HCT116 (cell line): ENCODE data around the gene H2AZ1. TPM values are rescaled to one million over a fixed set of nuclear protein-coding genes. Genes with fewer than 3 reads are reported as not detected.

ENCODE experiments used
- ATAC-seq: fragments of 200-7000 bp; cut with Tn5 transposase; 2 replicates; pipeline ENCODE4 v1.9.1; 2020; ENCODE audit warnings: mild to moderate bottlenecking, moderate library complexity
- BruUV-seq: library from RNA; stranded (reverse); fragments of 400-500 nt; replicated peaks from 2 replicates; lab custom pipeline; 2021; lab: Mats Ljungman, UMichigan
- CTCF ChIA-PET: fragments of 300-600 bp; sonication (Branson Sonifier 250); formaldehyde crosslinking; loops from one replicate; lab custom pipeline; 2021; ENCODE audit warnings: antibody characterized with exemption; lab: Charles Lee
- POLR2A ChIA-PET: fragments of 300-600, 350-600 bp; sonication (Branson Sonifier 250); formaldehyde crosslinking; loops from one replicate; lab custom pipeline; 2021; ENCODE audit warnings: antibody characterized with exemption; lab: Charles Lee
- RAD21 ChIA-PET, 2 experiments: fragments of 300-600 bp; sonication (Branson Sonifier 250); formaldehyde crosslinking; loops; one replicate each; lab custom pipeline; 2023; ENCODE audit warnings: low total read pairs in 2 of 2; ENCODE audit not compliant: uncharacterized antibody in 2 of 2, unreplicated experiment in 2 of 2, low non-redundant PET in 1 of 2; lab: Charles Lee
- DNase-seq: peaks from one replicate; pipeline ENCODE4 v3.0.0-alpha.2; 2010; ENCODE audit warnings: low read depth, low spot score
- H2AFZ ChIP-seq: fragments of 200-600 bp; shearing (Covaris generic), sonication (generic); 2 replicates; pipeline ENCODE4 v1.6.1; 2017; ENCODE audit warnings: low read depth, mixed run types, mixed read lengths, antibody characterized with exemption, low read length; ENCODE audit not compliant: poor library complexity, severe bottlenecking
- H3K27ac ChIP-seq: 2 replicates; pipeline ENCODE4 v1.5.1; 2012; ENCODE audit warnings: low read depth, low read length
- H3K27me3 ChIP-seq: fragments of 200-600 bp; sonication (generic); 2 replicates; pipeline ENCODE4 v1.6.1; 2016; ENCODE audit warnings: mixed run types, low read length, mixed read lengths; ENCODE audit not compliant: insufficient read depth
- H3K36me3 ChIP-seq, 2 experiments: fragments of 200-500 bp in 1 of 2; fragments of 200-600 bp in 1 of 2; sonication (Bioruptor generic) in 1 of 2; sonication (generic) in 1 of 2; 2 replicates each; pipeline versions ENCODE4 v1.5.1 to v1.6.1; 2014 to 2016; ENCODE audit warnings: low read length in 2 of 2, inconsistent platforms in 1 of 2, mixed read lengths in 1 of 2, mixed run types in 1 of 2; ENCODE audit not compliant: insufficient read depth in 2 of 2, control insufficient read depth in 1 of 2
- H3K4me1 ChIP-seq, 2 experiments: fragments of 200-600 bp in 1 of 2; sonication (generic) in 1 of 2; 2 replicates each; pipeline versions ENCODE4 v1.5.1 to v1.6.1; 2012 to 2017; ENCODE audit warnings: low read length in 2 of 2, inconsistent platforms in 1 of 2, mild to moderate bottlenecking in 1 of 2, mixed read lengths in 1 of 2, mixed run types in 1 of 2, moderate library complexity in 1 of 2; ENCODE audit not compliant: insufficient read depth in 2 of 2, control insufficient read depth in 1 of 2
- H3K4me2 ChIP-seq: fragments of 200-600 bp; sonication (generic); 2 replicates; pipeline ENCODE4 v1.6.1; 2017; ENCODE audit warnings: mixed run types, low read length, mixed read lengths
- H3K4me3 ChIP-seq, 2 experiments: fragments of 200-600 bp in 1 of 2; sonication (generic) in 1 of 2; replicated peaks in 1 of 2; 2 replicates each; pipeline ENCODE4 v1.5.1; 2011 to 2016; ENCODE audit warnings: low read length in 2 of 2, control low read depth in 1 of 2, low read depth in 1 of 2, mild to moderate bottlenecking in 1 of 2, mixed read lengths in 1 of 2, mixed run types in 1 of 2
- H3K79me2 ChIP-seq: fragments of 200-600 bp; sonication (generic); 2 replicates; pipeline ENCODE4 v1.6.1; 2017; ENCODE audit warnings: mild to moderate bottlenecking, mixed run types, low read length, moderate library complexity, mixed read lengths; ENCODE audit not compliant: insufficient read depth
- H3K9ac ChIP-seq: fragments of 200-600 bp; sonication (generic); 2 replicates; pipeline ENCODE4 v1.6.1; 2016; ENCODE audit warnings: low read length, mixed read lengths
- H3K9me2 ChIP-seq: fragments of 200-600 bp; sonication (generic), shearing (Covaris generic); 2 replicates; pipeline ENCODE4 v1.6.1; 2017; ENCODE audit warnings: mixed run types, mild to moderate bottlenecking, moderate library complexity; ENCODE audit not compliant: insufficient read depth
- H3K9me3 ChIP-seq, 2 experiments: fragments of 200-500 bp in 1 of 2; fragments of 200-600 bp in 1 of 2; sonication (Bioruptor generic) in 1 of 2; sonication (generic) in 1 of 2; 2 replicates each; pipeline ENCODE4 v1.6.1; 2014 to 2017; ENCODE audit warnings: low read length in 2 of 2, mixed read lengths in 2 of 2, inconsistent platforms in 1 of 2, low read depth in 1 of 2, mild to moderate bottlenecking in 1 of 2, mixed run types in 1 of 2, moderate library complexity in 1 of 2; ENCODE audit not compliant: control insufficient read depth in 1 of 2, insufficient read depth in 1 of 2
- H4K20me1 ChIP-seq: fragments of 200-600 bp; sonication (generic), shearing (Covaris generic); 2 replicates; pipeline ENCODE4 v1.6.1; 2017; ENCODE audit warnings: mixed run types, mild to moderate bottlenecking, moderate library complexity; ENCODE audit not compliant: insufficient read depth
- CBX3 ChIP-seq: IDR thresholded peaks from 2 replicates; pipeline ENCODE4 v1.6.1; 2012; ENCODE audit warnings: low read depth
- ELF1 ChIP-seq: IDR thresholded peaks from 2 replicates; pipeline ENCODE4 v1.6.1; 2012; ENCODE audit warnings: low read depth, borderline replicate concordance
- EZH2phosphoT487 ChIP-seq: fragments of 200-600 bp; IDR thresholded peaks from 2 replicates; pipeline ENCODE4 v1.6.1; 2018; ENCODE audit warnings: antibody characterized with exemption, borderline replicate concordance
- FOSL1 ChIP-seq: IDR thresholded peaks from 2 replicates; pipeline ENCODE4 v1.6.1; 2012; ENCODE audit warnings: low read depth
- JUND ChIP-seq: IDR thresholded peaks from 2 replicates; pipeline ENCODE4 v1.6.1; 2012
- SIN3A ChIP-seq: IDR thresholded peaks from 2 replicates; pipeline ENCODE4 v1.6.1; 2012; ENCODE audit warnings: low read depth
- SP1 ChIP-seq: IDR thresholded peaks from 2 replicates; pipeline ENCODE4 v1.6.1; 2012; ENCODE audit warnings: low read depth
- SRF ChIP-seq: IDR thresholded peaks from 2 replicates; pipeline ENCODE4 v1.6.1; 2012; ENCODE audit warnings: low read depth
- YY1 ChIP-seq: IDR thresholded peaks from 2 replicates; pipeline ENCODE4 v1.6.1; 2011; ENCODE audit warnings: low read length, low read depth, moderate library complexity, mild to moderate bottlenecking; ENCODE audit not compliant: insufficient replicate concordance; ENCODE audit errors: extremely low read depth
- ZFX ChIP-seq: fragments of 450-650 bp; IDR thresholded peaks from 2 replicates; pipeline ENCODE4 v1.6.1; 2017
- intact Hi-C: fragments of 100-400 bp; cut with micrococcal nuclease; formaldehyde crosslinking; loops from 2 replicates; pipeline ENCODE4 v1.10.0; 2022
- total RNA-seq: library from RNA; stranded (reverse); gene quantifications from one replicate; pipeline ENCODE4 v1.2.1, GENCODE V29; 2021; ENCODE audit not compliant: unreplicated experiment
- TF ChIP-seq, protein P1 (sequence below): IDR thresholded peaks from 2 replicates; pipeline ENCODE4 v1.6.1; 2012
- TF ChIP-seq, protein P2 (sequence below): IDR thresholded peaks from 2 replicates; pipeline ENCODE4 v1.6.1; 2012
- TF ChIP-seq, protein P3 (sequence below): IDR thresholded peaks from 2 replicates; pipeline ENCODE4 v1.6.1; 2012; ENCODE audit warnings: low read depth
- TF ChIP-seq, protein P4 (sequence below), 3 experiments: fragments of 200-600 bp in 1 of 3; sonication (generic) in 1 of 3; IDR thresholded peaks in 2 of 3; conservative IDR thresholded peaks in 1 of 3; 2 replicates each; pipeline ENCODE4 v1.5.1; 2012 to 2017; ENCODE audit warnings: low read depth in 2 of 3, low read length in 2 of 3, antibody characterized with exemption in 1 of 3, borderline replicate concordance in 1 of 3, control low read depth in 1 of 3, mild to moderate bottlenecking in 1 of 3, mixed read lengths in 1 of 3, mixed run types in 1 of 3, moderate library complexity in 1 of 3; ENCODE audit not compliant: insufficient read depth in 1 of 3

The H2AZ1 gene
- total RNA-seq, 1 experiment from 2014 or later = 839 TPM

DNA sequence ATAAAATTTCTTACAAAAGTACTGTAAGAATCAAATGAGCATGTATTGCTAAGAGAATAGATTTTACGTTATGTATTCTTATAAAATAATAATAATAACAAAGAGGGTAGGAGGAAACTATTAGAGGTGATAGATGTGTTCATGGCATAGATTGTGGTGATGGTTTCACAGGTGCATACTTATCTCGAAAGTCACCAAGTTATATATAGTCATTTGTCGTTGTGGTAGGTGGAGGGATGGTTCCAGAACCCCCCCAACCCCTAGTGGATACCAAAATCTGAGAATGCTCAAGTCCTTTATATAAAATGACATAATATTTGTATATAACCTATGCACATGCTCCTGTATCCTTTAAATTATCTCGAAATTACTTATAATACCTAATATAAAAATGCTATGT lies 36.7 kb upstream of the H2AZ1 start:
- no TSS peak for BruUV-seq
- H2AFZ ChIP-seq = no peak overlapping the region
- TF ChIP-seq SP1 = no peak
- TF ChIP-seq, protein P1, sequence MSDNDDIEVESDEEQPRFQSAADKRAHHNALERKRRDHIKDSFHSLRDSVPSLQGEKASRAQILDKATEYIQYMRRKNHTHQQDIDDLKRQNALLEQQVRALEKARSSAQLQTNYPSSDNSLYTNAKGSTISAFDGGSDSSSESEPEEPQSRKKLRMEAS = no peak
- TF ChIP-seq SRF = no peak
- TF ChIP-seq, protein P2, sequence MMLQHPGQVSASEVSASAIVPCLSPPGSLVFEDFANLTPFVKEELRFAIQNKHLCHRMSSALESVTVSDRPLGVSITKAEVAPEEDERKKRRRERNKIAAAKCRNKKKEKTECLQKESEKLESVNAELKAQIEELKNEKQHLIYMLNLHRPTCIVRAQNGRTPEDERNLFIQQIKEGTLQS = no peak
- no peak for TF ChIP-seq ELF1
- no peak for TF ChIP-seq SIN3A
- no peak for TF ChIP-seq FOSL1
- no peak for TF ChIP-seq ZFX
- TF ChIP-seq JUND = no peak
- TF ChIP-seq CBX3 = no peak
- no peak for TF ChIP-seq EZH2phosphoT487
- TF ChIP-seq, protein P3, sequence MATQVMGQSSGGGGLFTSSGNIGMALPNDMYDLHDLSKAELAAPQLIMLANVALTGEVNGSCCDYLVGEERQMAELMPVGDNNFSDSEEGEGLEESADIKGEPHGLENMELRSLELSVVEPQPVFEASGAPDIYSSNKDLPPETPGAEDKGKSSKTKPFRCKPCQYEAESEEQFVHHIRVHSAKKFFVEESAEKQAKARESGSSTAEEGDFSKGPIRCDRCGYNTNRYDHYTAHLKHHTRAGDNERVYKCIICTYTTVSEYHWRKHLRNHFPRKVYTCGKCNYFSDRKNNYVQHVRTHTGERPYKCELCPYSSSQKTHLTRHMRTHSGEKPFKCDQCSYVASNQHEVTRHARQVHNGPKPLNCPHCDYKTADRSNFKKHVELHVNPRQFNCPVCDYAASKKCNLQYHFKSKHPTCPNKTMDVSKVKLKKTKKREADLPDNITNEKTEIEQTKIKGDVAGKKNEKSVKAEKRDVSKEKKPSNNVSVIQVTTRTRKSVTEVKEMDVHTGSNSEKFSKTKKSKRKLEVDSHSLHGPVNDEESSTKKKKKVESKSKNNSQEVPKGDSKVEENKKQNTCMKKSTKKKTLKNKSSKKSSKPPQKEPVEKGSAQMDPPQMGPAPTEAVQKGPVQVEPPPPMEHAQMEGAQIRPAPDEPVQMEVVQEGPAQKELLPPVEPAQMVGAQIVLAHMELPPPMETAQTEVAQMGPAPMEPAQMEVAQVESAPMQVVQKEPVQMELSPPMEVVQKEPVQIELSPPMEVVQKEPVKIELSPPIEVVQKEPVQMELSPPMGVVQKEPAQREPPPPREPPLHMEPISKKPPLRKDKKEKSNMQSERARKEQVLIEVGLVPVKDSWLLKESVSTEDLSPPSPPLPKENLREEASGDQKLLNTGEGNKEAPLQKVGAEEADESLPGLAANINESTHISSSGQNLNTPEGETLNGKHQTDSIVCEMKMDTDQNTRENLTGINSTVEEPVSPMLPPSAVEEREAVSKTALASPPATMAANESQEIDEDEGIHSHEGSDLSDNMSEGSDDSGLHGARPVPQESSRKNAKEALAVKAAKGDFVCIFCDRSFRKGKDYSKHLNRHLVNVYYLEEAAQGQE = no peak
- TF ChIP-seq YY1 = no peak
- TF ChIP-seq, protein P4, sequence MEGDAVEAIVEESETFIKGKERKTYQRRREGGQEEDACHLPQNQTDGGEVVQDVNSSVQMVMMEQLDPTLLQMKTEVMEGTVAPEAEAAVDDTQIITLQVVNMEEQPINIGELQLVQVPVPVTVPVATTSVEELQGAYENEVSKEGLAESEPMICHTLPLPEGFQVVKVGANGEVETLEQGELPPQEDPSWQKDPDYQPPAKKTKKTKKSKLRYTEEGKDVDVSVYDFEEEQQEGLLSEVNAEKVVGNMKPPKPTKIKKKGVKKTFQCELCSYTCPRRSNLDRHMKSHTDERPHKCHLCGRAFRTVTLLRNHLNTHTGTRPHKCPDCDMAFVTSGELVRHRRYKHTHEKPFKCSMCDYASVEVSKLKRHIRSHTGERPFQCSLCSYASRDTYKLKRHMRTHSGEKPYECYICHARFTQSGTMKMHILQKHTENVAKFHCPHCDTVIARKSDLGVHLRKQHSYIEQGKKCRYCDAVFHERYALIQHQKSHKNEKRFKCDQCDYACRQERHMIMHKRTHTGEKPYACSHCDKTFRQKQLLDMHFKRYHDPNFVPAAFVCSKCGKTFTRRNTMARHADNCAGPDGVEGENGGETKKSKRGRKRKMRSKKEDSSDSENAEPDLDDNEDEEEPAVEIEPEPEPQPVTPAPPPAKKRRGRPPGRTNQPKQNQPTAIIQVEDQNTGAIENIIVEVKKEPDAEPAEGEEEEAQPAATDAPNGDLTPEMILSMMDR (IDR thresholded peaks at IDR 0.05 in 2 of 3, conservative IDR thresholded peaks at IDR 0.05 in 1 of 3; ENCODE audit: borderline replicate concordance in 1 of 3, insufficient read depth in 1 of 3, low read depth in 2 of 3, low read length in 2 of 3) = no peak
- TF ChIP-seq, all 23 proteins: peak for 0
- no peak overlapping the region for H3K9ac ChIP-seq
- no peaks in the 10 kb centered on the region for H3K4me1 ChIP-seq
- intact Hi-C loops = no loop called here
- H3K27me3 ChIP-seq = no peaks in the 10 kb centered on the region
- H3K36me3 ChIP-seq = no peaks in the 10 kb centered on the region
- no peaks in the 10 kb centered on the region for H4K20me1 ChIP-seq
- H3K4me2 ChIP-seq = no peak overlapping the region
- H3K9me3 ChIP-seq = no peaks in the 10 kb centered on the region
- H3K9me2 ChIP-seq = no peaks in the 10 kb centered on the region
- CTCF ChIA-PET = no interaction called here
- no peak overlapping the region for H3K27ac ChIP-seq
- H3K79me2 ChIP-seq = no peaks in the 10 kb centered on the region
- RAD21 ChIA-PET = no interaction called here
- DNase-seq = no peak
- no peak overlapping the region for H3K4me3 ChIP-seq
- no peak for ATAC-seq
- POLR2A ChIA-PET = no interaction called here
